SIG-M5 (cell line): ENCODE data around the gene FRMD1.
"Not testable (repeated sequence)": the region's sequence is repeated elsewhere in the genome, so short reads cannot be mapped to it uniquely, and the experiment has no call there.

Experiments used
- DNase-seq: peaks from one replicate; lab custom pipeline; 2025; lab: John Stamatoyannopoulos, UW

FRMD1 gene

GRCh38 chr6:168078175-168078942 is 653 bp downstream of the FRMD1 start:
- DNase-seq, result no peak

- not testable (repeated sequence) for DNase-seq
These were observed 1.6 kb downstream of the FRMD1 start for GRCh38 chr6:168077401-168077800.

- DNase-seq, result no peak
These were observed 3.2 kb downstream of the FRMD1 start for GRCh38 chr6:168075787-168076202.

- DNase-seq, result no peak
These were observed 3.8 kb downstream of the FRMD1 start for GRCh38 chr6:168075216-168075615.

GRCh38 chr6:168073937-168074730 is 4.9 kb downstream of the FRMD1 start:
- no peak for DNase-seq

- no peak for DNase-seq
These were observed 6.3 kb downstream of the FRMD1 start for GRCh38 chr6:168072730-168073129.

- DNase-seq, result no peak
These were observed 6.8 kb downstream of the FRMD1 start for GRCh38 chr6:168072261-168072660.

- no peak for DNase-seq
These were observed 7.4 kb downstream of the FRMD1 start for GRCh38 chr6:168071620-168072019.

GRCh38 chr6:168070804-168071203 is 8.2 kb downstream of the FRMD1 start:
- DNase-seq, result no peak

GRCh38 chr6:168067081-168067759 is 11.8 kb downstream of the FRMD1 start:
- DNase-seq, result no peak

GRCh38 chr6:168064226-168064807 is 14.7 kb downstream of the FRMD1 start:
- DNase-seq, result no peak

- DNase-seq, result no peak
These were observed 15.6 kb downstream of the FRMD1 start for GRCh38 chr6:168063431-168063830.

- no peak for DNase-seq
These were observed 16.4 kb downstream of the FRMD1 start for GRCh38 chr6:168062346-168063289.

- no peak for DNase-seq
These were observed 17.5 kb downstream of the FRMD1 start for GRCh38 chr6:168061269-168062210.

GRCh38 chr6:168060521-168060931 is 18.5 kb downstream of the FRMD1 start:
- no peak for DNase-seq

- DNase-seq, result no peak
These were observed 20.1 kb downstream of the FRMD1 start for GRCh38 chr6:168058691-168059551.

GRCh38 chr6:168057836-168058235 is 21.2 kb downstream of the FRMD1 start:
- no peak for DNase-seq

- no peak for DNase-seq
These were observed 22.0 kb downstream of the FRMD1 start for GRCh38 chr6:168056892-168057527.
